ENCODE data around the gene CRY2.

Gene CRY2

DNA sequence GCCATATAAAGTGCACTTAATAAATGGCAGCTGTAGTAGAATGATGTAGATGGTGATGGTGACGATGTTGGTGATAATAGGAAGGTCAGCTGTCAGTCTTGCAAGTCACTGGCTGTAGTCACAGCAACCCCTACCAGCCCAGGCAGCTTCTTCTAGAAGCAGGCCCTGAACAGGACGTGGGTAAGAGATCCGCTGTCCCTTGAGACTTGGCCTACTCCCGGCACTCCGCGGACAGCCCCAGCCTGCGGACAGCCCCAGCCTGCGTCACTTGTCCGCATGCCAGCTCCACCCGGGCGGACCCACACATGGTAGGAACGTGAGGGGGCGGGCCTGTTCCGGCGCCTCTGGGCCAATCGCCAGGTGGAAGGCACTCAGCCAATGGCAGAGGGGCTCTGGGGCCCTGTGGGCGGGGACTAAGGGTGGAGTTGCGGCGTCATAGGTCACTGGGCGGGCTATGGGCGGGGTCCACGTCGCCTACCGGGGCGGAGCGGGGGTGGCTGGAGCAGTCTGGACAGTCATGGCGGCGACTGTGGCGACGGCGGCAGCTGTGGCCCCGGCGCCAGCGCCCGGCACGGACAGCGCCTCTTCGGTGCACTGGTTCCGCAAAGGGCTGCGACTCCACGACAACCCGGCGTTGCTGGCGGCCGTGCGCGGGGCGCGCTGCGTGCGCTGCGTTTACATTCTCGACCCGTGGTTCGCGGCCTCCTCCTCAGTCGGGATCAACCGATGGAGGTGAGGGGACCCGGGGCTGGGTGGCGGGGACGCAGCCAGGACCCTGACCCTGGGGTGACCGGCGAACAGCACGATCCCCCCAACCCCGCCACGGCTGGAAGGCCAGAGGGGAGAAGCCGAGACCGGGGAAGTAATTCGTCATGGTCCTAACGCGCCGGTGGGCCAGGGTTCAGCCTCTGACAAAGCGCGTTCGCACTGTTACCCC lies at the start of gene CRY2:
CRY2 (plus strand) TSS at position 502 of the 937 bp plus-strand sequence; CDS start at position 518, 16 bp downstream.
- Mint-ChIP-seq H3K4me1 (peaks cover 51% of the 10 kb centered on the region), H3K36me3 (peaks cover 11% of the 10 kb centered on the region), H3K4me3 (peak within 1 kb of the TSS; percentile 80), H3K27ac (peak within 1 kb of the TSS; percentile 89), H3K27me3 (peaks cover 23% of the 10 kb centered on the region), H3K9me3 (no peaks in the 10 kb centered on the region)
- CTCF ChIA-PET = interaction anchor here (1.6 kb wide), 1 partner anchor 76 kb away, joined by 7 read pairs; no protein-coding TSS in a partner anchor
- peak; percentile 98 for DNase-seq

DNA sequence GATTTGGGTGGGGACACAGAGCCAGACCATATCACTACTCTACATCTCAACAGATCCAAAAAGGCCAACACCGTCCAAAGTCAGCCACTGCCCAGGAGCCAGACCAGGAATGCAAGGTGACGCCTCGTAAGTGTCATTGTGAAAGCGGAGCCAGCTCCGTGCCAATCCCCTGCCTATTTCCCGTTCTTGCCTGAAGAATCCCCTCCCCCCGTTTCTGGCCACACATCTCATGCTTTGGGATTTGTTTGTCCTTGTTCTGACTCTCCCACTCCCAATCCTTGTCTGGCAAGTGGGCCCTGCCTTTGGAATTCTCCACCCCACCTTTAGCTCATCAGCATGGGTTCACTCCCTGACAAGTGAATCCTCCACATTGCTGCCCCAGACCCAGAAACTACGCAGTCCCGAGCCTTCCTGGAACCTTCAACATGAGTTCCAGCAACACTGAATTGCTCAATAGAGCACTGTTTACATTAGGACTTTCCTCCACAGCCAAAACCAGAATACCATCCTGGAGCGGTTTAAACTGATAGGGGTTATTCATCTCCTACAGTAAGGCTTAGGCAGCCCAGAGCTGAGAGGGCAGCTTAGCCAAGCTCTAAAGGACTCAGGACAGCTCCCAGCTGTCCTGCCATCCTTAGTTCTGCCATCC lies 48.4 kb upstream of the CRY2 start:
- Mint-ChIP-seq H3K4me1 (peaks cover 6% of the 10 kb centered on the region), H3K9me3 (no peaks in the 10 kb centered on the region), H3K27ac (no peak overlapping the region), H3K4me3 (no peak overlapping the region), H3K27me3 (peaks cover 24% of the 10 kb centered on the region), H3K36me3 (no peaks in the 10 kb centered on the region)
- CTCF ChIA-PET = interaction anchor here (1.9 kb wide), 1 partner anchor 27 kb away, joined by 7 read pairs; no protein-coding TSS in a partner anchor
- DNase-seq = no peak

DNA sequence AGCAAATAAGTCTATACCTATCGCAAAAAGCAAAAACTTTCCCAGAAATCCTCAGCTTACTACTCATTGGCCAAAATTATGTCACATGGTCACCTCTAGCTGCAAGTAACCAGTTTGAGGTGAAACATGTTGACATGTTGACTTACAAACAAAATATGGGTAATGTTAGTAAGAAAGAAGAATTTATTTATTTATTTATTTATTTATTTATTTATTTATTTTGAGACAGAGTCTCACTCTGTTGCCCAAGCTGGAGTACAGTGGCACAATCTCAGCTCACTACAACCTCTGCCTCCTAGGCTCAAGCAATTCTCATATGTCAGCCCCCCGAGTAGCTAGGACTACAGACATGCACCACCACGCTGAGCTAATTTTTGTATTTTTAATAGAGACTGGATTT lies 47.7 kb upstream of the CRY2 start:
- CTCF ChIA-PET = interaction anchor here (1.9 kb wide), 1 partner anchor 28 kb away, joined by 7 read pairs; no protein-coding TSS in a partner anchor

DNA sequence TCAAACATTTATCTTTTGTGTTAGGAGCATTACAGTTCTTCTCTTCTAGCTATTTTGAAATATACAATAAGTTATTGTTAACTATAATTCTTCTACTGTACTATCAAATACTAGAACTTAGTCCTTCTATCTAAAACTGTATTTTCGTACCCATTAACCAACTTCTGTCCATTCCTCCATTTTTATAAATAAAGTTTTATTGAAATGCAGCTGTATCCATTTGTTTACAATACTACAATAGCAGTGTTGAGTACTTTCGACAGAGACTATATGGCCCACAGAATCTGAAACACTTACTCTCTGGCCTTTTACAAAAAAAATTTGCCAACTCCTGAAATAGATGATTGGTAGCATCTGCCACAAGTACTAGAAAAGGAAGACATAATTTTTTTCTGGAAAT lies 47.0 kb upstream of the CRY2 start:
- no peak overlapping the region for H3K27ac Mint-ChIP-seq
- CTCF ChIA-PET = interaction anchor here (1.9 kb wide), 1 partner anchor 28 kb away, joined by 7 read pairs; no protein-coding TSS in a partner anchor
- no peak for DNase-seq
- H3K4me1 Mint-ChIP-seq = peaks cover 6% of the 10 kb centered on the region
- no peaks in the 10 kb centered on the region for H3K9me3 Mint-ChIP-seq
- H3K36me3 Mint-ChIP-seq = no peaks in the 10 kb centered on the region
- peaks cover 15% of the 10 kb centered on the region for H3K27me3 Mint-ChIP-seq
- H3K4me3 Mint-ChIP-seq = no peak overlapping the region

More for the DNA sequence above, 47.7 kb upstream of the CRY2 start:
- Mint-ChIP-seq H3K9me3 (no peaks in the 10 kb centered on the region), H3K27me3 (peaks cover 18% of the 10 kb centered on the region), H3K4me3 (no peak overlapping the region), H3K36me3 (no peaks in the 10 kb centered on the region), H3K4me1 (peaks cover 6% of the 10 kb centered on the region), H3K27ac (no peak overlapping the region)
- DNase-seq = no peak

DNA sequence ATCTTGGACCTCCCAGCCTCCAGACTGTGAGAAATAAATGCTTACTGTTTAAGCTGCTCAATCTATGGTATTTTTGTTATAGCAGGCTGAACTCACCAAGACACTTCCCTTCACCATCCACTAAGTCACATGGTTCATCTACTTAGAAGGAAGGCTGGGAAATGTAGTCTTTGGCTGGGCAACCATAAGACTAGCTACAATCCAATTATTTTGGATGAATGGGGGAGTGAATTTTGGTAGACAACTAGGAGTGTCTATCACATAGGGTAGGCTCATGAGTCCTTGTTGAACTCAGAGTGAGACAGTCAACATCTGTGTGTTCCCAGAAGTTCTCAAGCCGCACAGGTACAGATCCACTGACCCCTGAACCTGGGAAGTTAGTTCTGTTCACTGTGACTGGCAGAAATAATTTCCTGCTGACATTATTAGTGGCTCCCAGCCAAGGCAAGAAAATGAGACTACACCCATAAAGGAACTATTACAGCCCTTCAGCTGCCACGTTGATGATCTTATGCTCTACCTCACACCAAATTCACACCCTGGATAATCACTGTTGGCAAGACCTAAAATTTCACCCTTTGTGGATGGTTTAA lies 45.5 kb upstream of the CRY2 start:
- CTCF ChIA-PET = interaction anchor here (1.5 kb wide), 1 partner anchor 41 kb away, joined by 4 read pairs; no protein-coding TSS in a partner anchor
- no peaks in the 10 kb centered on the region for H3K9me3 Mint-ChIP-seq
- no peak overlapping the region for H3K27ac Mint-ChIP-seq
- no peak overlapping the region for H3K4me3 Mint-ChIP-seq
- H3K36me3 Mint-ChIP-seq = peaks cover 7% of the 10 kb centered on the region
- H3K27me3 Mint-ChIP-seq = peaks cover 12% of the 10 kb centered on the region
- H3K4me1 Mint-ChIP-seq = peaks cover 16% of the 10 kb centered on the region
- DNase-seq = no peak

DNA sequence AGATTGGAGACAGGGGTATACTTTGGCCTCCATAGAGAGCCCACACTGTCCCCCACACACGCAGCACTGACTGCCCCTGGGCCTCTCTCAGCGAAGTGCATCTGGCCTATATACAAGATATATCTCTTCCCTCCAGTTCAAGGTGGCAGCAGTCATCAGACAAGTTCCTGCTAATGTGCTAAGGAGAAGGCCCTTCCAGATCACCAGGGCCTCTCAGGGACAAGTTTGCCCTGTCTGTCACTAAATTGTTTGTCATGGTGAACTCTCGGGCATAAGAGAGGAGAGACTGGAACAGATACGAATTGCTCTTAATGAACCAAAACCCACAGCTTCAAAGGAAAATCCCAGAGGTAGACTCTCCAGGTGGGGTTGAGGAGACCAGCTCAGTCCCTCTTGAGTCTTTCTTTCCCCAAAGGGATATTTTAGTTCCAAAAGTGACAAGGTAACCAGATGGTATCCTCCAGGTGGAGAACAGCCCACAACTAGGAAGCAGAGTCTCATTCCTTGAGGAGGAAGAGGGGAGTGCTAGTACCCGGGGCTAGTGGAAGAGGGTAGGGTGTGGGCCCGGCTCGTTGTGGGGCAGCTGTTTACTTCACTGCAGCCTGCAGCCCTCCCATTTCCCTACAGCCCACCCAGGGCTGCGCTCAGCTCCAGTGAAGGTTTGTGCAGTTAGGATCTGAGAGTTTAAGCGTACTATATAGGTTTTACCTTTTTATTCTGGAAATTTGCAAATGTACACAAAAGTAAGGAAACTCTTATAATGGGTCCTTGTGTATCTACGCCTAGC lies 44.6 kb upstream of the CRY2 start:
- Mint-ChIP-seq H3K4me3 (peak overlapping the region; percentile 1), H3K27ac (peak overlapping the region; percentile 78), H3K9me3 (no peaks in the 10 kb centered on the region), H3K36me3 (peaks cover 13% of the 10 kb centered on the region), H3K4me1 (peaks cover 25% of the 10 kb centered on the region), H3K27me3 (peaks cover 11% of the 10 kb centered on the region)
- no peak for DNase-seq
- CTCF ChIA-PET = interaction anchor here (1.5 kb wide), 1 partner anchor 40 kb away, joined by 4 read pairs; no protein-coding TSS in a partner anchor

DNA sequence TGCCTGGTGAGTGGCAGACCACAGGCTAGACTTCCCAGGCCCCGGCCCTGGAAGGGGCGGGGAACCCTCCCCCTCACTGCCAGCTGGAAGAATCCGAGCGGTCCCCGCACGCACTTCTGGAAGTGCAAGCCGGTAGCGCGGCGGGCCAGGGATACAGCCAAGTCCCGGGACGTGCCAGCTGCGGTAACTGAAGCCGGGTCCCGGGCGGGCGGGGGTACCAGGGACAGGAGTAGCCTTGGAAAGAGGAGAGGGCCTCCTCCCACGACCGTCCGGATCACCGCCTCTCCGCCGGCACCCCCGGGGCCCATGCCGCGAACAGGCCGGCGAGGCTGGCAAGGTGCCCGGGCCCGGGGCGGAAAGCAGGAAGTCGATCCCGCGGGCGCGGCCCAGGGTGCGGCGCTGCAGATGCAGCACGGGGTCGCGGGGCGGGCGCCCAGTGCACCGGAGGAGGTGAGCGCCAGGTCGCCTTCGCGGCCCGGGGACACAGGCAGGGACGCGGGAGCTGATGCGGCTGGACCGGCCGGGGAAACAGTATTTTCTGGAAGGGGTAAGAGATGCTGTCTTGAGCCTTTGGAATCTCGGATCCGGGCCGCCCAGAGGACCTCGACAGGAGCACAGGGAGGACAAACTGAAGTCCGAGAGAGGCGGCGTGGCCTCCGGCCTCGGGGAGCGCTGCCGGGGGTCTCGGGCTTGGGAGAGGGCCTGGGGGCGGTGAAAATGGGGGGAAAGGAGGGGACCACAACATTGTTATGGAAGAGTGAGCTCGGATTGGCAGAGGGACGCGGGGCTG lies 43.1 kb upstream of the CRY2 start:
- peak; percentile 79 for DNase-seq
- Mint-ChIP-seq H3K27me3 (peaks cover under 1% of the 10 kb centered on the region), H3K9me3 (no peaks in the 10 kb centered on the region), H3K4me1 (peaks cover 38% of the 10 kb centered on the region), H3K27ac (peak overlapping the region; percentile 91), H3K36me3 (peaks cover 22% of the 10 kb centered on the region), H3K4me3 (peak overlapping the region; percentile 93)
- CTCF ChIA-PET = interaction anchor here (1.2 to 1.9 kb wide), 3 partner anchors 31 to 39 kb away, joined by 3 to 9 read pairs (median 4); no protein-coding TSS in a partner anchor

DNA sequence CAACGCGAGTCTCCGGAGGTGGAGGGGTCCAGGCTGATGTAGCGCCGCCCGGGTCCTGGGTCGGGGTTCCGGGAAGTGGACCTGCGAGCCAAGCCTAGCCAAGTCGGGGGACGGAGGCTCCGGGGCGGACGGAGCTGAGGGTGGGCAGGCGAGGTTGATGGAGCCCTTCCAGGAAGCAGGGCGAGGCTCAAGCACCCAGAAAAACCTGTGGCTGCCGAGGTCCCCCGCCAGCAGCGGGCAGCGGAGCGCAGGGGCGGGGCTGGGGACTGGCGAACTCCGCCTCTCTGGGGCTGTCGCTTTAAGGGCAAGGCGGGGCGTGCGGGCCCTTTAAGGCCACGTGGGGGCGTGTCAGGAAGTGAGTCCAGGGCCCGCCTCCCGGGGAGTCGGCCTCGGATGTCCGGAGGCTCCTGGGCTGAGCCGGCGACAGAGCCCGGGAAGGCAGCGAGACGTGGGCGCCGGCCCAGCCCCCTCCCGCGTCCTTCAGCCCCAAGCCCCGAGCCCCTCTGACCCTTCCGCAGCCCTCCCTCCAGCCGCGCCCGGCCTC lies 42.4 kb upstream of the CRY2 start, which contains the start of gene SLC35C1:
SLC35C1 (plus strand) TSS at position 389 of the 544 bp plus-strand sequence. CDS start 653 bp downstream, outside the sequence.
- Mint-ChIP-seq H3K9me3 (no peaks in the 10 kb centered on the region), H3K36me3 (peaks cover 25% of the 10 kb centered on the region), H3K27me3 (no peaks in the 10 kb centered on the region), H3K4me1 (peaks cover 44% of the 10 kb centered on the region), H3K4me3 (peak within 1 kb of the TSS; percentile 93), H3K27ac (peak within 1 kb of the TSS; percentile 91)
- CTCF ChIA-PET = interaction anchor here (1.2 to 1.9 kb wide), 3 partner anchors 31 to 38 kb away, joined by 3 to 9 read pairs (median 4); no protein-coding TSS in a partner anchor
- peak; percentile 98 for DNase-seq

DNA sequence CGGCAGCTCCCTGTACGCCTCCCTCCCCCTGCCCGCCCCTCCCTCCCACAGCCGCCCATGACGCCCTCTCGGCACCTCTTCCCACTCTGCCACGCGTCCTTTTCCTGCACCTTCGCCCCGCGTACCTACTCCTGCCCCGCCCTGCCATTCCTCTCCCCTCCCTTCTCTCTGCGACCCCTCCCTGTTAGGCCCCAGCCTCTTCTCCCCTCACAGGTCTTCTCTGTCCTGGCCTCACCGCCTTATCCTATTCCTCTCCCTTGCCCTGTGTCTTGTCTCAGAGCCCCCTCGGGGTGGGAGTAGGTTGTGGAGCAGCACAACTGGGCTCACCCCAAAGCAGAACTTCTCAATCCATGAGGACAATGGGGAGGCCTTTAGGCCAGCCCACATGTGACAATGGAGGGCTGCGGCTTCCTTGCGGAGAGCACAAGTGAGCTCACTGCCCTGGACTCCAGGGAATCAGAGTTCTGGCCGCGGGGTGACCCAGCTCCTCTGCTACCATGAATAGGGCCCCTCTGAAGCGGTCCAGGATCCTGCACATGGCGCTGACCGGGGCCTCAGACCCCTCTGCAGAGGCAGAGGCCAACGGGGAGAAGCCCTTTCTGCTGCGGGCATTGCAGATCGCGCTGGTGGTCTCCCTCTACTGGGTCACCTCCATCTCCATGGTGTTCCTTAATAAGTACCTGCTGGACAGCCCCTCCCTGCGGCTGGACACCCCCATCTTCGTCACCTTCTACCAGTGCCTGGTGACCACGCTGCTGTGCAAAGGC lies 41.8 kb upstream of the CRY2 start:
- Mint-ChIP-seq H3K4me3 (peak overlapping the region; percentile 93), H3K27me3 (no peaks in the 10 kb centered on the region), H3K36me3 (peaks cover 30% of the 10 kb centered on the region), H3K27ac (peak overlapping the region; percentile 82), H3K9me3 (no peaks in the 10 kb centered on the region), H3K4me1 (peaks cover 49% of the 10 kb centered on the region)
- CTCF ChIA-PET = interaction anchor here (1.2 to 1.9 kb wide), 3 partner anchors 30 to 37 kb away, joined by 3 to 9 read pairs (median 4); no protein-coding TSS in a partner anchor
- DNase-seq = no peak

DNA sequence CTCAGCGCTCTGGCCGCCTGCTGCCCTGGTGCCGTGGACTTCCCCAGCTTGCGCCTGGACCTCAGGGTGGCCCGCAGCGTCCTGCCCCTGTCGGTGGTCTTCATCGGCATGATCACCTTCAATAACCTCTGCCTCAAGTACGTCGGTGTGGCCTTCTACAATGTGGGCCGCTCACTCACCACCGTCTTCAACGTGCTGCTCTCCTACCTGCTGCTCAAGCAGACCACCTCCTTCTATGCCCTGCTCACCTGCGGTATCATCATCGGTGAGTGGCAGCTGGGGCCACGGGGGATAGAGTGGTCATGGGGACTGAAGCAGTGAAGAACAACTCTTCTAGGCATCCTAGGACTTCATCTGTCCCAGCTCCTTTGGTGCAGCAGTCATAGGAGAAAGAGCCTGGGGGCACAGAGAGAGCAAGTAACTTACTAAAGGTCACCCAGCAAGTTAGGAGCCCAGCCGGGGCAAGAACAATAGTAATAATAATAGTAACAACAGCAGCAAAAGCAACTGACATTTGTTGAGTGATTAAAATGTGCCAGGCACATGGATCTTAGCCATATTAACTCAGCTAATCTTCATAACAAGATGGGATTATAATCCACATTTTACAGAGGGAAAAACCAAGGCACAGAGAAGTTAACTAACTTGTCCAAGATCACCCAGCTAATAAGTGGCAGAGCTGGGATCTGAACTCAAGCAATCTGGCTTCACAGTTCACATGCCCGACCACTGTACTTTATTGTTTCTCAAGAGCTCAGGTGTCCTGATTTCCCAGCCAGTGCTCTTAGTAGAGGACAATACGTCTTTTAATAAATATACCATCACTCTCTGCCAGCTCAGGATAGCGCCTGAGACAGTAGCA lies 41.0 kb upstream of the CRY2 start:
- Mint-ChIP-seq H3K4me3 (peak overlapping the region; percentile 93), H3K9me3 (no peaks in the 10 kb centered on the region), H3K27ac (peak overlapping the region; percentile 75), H3K27me3 (no peaks in the 10 kb centered on the region), H3K36me3 (peaks cover 32% of the 10 kb centered on the region), H3K4me1 (peaks cover 49% of the 10 kb centered on the region)
- CTCF ChIA-PET = interaction anchor here (1.1 kb wide), 1 partner anchor 36 kb away, joined by 3 read pairs; no protein-coding TSS in a partner anchor
- DNase-seq = no peak
